ENCODE results near the gene BRD1. TPM values are rescaled to one million over a fixed set of nuclear protein-coding genes. Genes with fewer than 3 reads are reported as not detected.
A peak's percentile ranks its signal among the peaks of the same experiment; 100 is the strongest.

The BRD1 gene
- total RNA-seq, 1 donor from 2014 or later = 14.9 TPM

DNA sequence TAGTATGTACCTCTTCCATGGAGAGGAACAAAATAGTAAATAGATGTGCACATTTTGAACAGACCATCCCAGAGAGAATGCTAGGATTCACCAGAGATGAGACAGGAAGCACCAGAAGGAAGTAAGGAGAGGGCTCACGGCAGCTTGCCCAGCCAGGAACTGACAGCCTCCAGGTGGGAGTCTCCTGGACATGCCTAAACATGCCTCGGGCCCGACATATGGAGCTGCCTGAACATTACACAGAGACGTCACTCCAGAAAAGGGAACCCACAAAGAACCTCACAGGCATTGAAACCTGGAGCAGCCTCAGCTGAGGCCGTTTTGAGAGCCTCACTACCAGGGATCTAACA, 67.4 kb downstream of the BRD1 start:
- Histone ChIP-seq H3K4me1 (no peaks in the 10 kb centered on the region), H3K27ac (replicated peaks) (no peak overlapping the region), H3K4me3 (no peak overlapping the region), H3K36me3 (no peaks in the 10 kb centered on the region), H3K9me3 (replicated peaks) (peaks cover 14% of the 10 kb centered on the region), H3K27me3 (ENCODE audit: low read depth) (peaks cover 24% of the 10 kb centered on the region)
- intact Hi-C loops (cut with micrococcal nuclease) = no loop called here
- DNase-seq = peak; percentile 5
- no peak for TF ChIP-seq CTCF (IDR thresholded peaks at IDR 0.05; ENCODE audit: borderline replicate concordance)

- DNase-seq = peak; percentile 7
- Histone ChIP-seq H3K4me1 (no peaks in the 10 kb centered on the region), H3K4me3 (no peak overlapping the region), H3K36me3 (no peaks in the 10 kb centered on the region), H3K27ac (replicated peaks) (no peak overlapping the region), H3K9me3 (replicated peaks) (peaks cover 10% of the 10 kb centered on the region), H3K27me3 (ENCODE audit: low read depth) (peaks cover 54% of the 10 kb centered on the region)
- intact Hi-C loops (cut with micrococcal nuclease) = no loop called here
- TF ChIP-seq CTCF (IDR thresholded peaks at IDR 0.05; ENCODE audit: borderline replicate concordance) = no peak
Measured at GRCh38 chr22:49756676-49757075, 71.0 kb downstream of the BRD1 start.

DNA sequence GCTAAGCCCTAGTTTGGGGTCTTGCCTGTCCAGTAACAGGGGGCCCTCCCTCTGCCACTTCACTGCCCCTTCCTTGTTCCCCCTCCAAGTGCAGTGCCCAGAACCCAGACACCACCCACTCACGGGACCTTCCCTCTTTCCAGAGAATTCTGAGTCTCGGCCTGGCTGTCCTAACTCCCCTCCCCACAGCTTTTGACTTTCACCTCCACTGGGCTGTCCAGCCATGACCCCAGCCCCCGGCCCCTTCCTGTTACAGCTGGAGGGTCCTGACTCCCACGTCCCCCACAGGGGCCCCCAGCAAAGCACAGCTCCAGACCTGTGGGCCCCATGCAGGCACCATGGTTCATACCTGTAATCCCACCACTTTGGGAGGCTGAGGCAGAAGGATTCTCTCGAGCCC, 71.5 kb downstream of the BRD1 start:
- Histone ChIP-seq H3K4me3 (no peak overlapping the region), H3K27me3 (ENCODE audit: low read depth) (peaks cover 59% of the 10 kb centered on the region), H3K9me3 (replicated peaks) (peaks cover 10% of the 10 kb centered on the region), H3K36me3 (no peaks in the 10 kb centered on the region), H3K4me1 (no peaks in the 10 kb centered on the region), H3K27ac (replicated peaks) (no peak overlapping the region)
- DNase-seq = peak; percentile 7
- TF ChIP-seq CTCF (IDR thresholded peaks at IDR 0.05; ENCODE audit: borderline replicate concordance) = no peak
- intact Hi-C loops (cut with micrococcal nuclease) = no loop called here

GRCh38 chr22:49755631-49756001, 72.1 kb downstream of the BRD1 start:
- H3K27me3 ChIP-seq (ENCODE audit: low read depth) = peaks cover 60% of the 10 kb centered on the region
- peaks cover 10% of the 10 kb centered on the region for H3K9me3 ChIP-seq (replicated peaks)
- H3K36me3 ChIP-seq = no peaks in the 10 kb centered on the region
- no peak for DNase-seq
- no peaks in the 10 kb centered on the region for H3K4me1 ChIP-seq
- intact Hi-C loops (cut with micrococcal nuclease) = no loop called here
- H3K4me3 ChIP-seq = no peak overlapping the region
- TF ChIP-seq CTCF (IDR thresholded peaks at IDR 0.05; ENCODE audit: borderline replicate concordance) = no peak
- H3K27ac ChIP-seq (replicated peaks) = no peak overlapping the region

GRCh38 chr22:49754696-49755630, 72.7 kb downstream of the BRD1 start:
- H3K36me3 ChIP-seq = no peaks in the 10 kb centered on the region
- H3K4me3 ChIP-seq = no peak overlapping the region
- intact Hi-C loops (cut with micrococcal nuclease) = no loop called here
- peaks cover 65% of the 10 kb centered on the region for H3K27me3 ChIP-seq (ENCODE audit: low read depth)
- no peak overlapping the region for H3K27ac ChIP-seq (replicated peaks)
- no peak for DNase-seq
- TF ChIP-seq CTCF (IDR thresholded peaks at IDR 0.05; ENCODE audit: borderline replicate concordance) = no peak
- H3K4me1 ChIP-seq = no peaks in the 10 kb centered on the region
- peaks cover 10% of the 10 kb centered on the region for H3K9me3 ChIP-seq (replicated peaks)

Measured in left ventricle myocardium inferior (tissue), 1 donor.